Caco-2 (cell line): Measurements from ENCODE around the gene RTN3. TPM values are rescaled to one million over a fixed set of nuclear protein-coding genes. Genes with fewer than 3 reads are reported as not detected.

Source experiments
- BruUV-seq: library from RNA; stranded (reverse); fragments of 400-500 nt; replicated peaks from 2 replicates; lab custom pipeline; 2021; lab: Mats Ljungman, UMichigan
- CTCF ChIA-PET: fragments of 300-600 bp; sonication (Branson Sonifier 250); formaldehyde crosslinking; loops from one replicate; lab custom pipeline; 2022; ENCODE audit warnings: antibody characterized with exemption; lab: Charles Lee
- POLR2A ChIA-PET: fragments of 300-600 bp; sonication (Branson Sonifier 250); formaldehyde crosslinking; loops from one replicate; lab custom pipeline; 2022; ENCODE audit warnings: antibody characterized with exemption; lab: Charles Lee
- DNase-seq, 2 experiments: peaks; one replicate each; pipeline versions ENCODE4 v3.0.0 to v3.0.0-alpha.2; 2020 to 2022
- H3K27me3 ChIP-seq: replicated peaks from 2 replicates; pipeline ENCODE4 v1.6.0; 2011; ENCODE audit warnings: low read length; ENCODE audit not compliant: control insufficient read depth, insufficient read depth
- H3K36me3 ChIP-seq: 2 replicates; pipeline ENCODE4 v1.5.1; 2011; ENCODE audit warnings: low read length; ENCODE audit not compliant: control insufficient read depth, insufficient read depth
- H3K4me1 ChIP-seq: fragments of 250-450 bp; sonication (Bioruptor Pico); 2 replicates; pipeline ENCODE4 v1.5.1; 2020; ENCODE audit warnings: mild to moderate bottlenecking
- H3K4me3 ChIP-seq: 2 replicates; pipeline ENCODE4 v1.5.1; 2011; ENCODE audit warnings: low read depth, mild to moderate bottlenecking, control low read depth, low read length
- H3K9me3 ChIP-seq: fragments of 250-450 bp; sonication (Bioruptor Pico); 2 replicates; pipeline ENCODE4 v1.5.1; 2020; ENCODE audit warnings: mild to moderate bottlenecking, moderate library complexity
- H3K27ac Mint-ChIP-seq: one replicate; pipeline ENCODE4 v1.8.0; 2022; ENCODE audit warnings: mixed read lengths; ENCODE audit not compliant: unreplicated experiment
- H3K27me3 Mint-ChIP-seq: one replicate; pipeline ENCODE4 v1.8.0; 2022; ENCODE audit warnings: mixed read lengths; ENCODE audit not compliant: insufficient read depth, unreplicated experiment
- H3K36me3 Mint-ChIP-seq: one replicate; pipeline ENCODE4 v1.8.0; 2022; ENCODE audit warnings: mild to moderate bottlenecking, mixed read lengths; ENCODE audit not compliant: insufficient read depth, unreplicated experiment
- H3K4me1 Mint-ChIP-seq: one replicate; pipeline ENCODE4 v1.8.0; 2022; ENCODE audit warnings: low read depth, mixed read lengths; ENCODE audit not compliant: unreplicated experiment
- H3K4me3 Mint-ChIP-seq: one replicate; pipeline ENCODE4 v1.8.0; 2022; ENCODE audit warnings: mild to moderate bottlenecking, moderate library complexity, mixed read lengths; ENCODE audit not compliant: unreplicated experiment
- H3K9me3 Mint-ChIP-seq: one replicate; pipeline ENCODE4 v1.8.0; 2022; ENCODE audit warnings: mixed read lengths; ENCODE audit not compliant: unreplicated experiment
- CTCF ChIP-seq, 2 experiments: fragments of 200-600 bp in 1 of 2; IDR thresholded peaks; 1 replicate in 1 of 2; 2 replicates in 1 of 2; pipeline versions ENCODE4 v1.5.1 to v1.8.0; 2011 to 2022; ENCODE audit warnings: antibody characterized with exemption in 1 of 2, control low read depth in 1 of 2, inconsistent platforms in 1 of 2, low read depth in 1 of 2, low read length in 1 of 2, mild to moderate bottlenecking in 1 of 2, moderate library complexity in 1 of 2; ENCODE audit not compliant: insufficient read depth in 1 of 2, severe bottlenecking in 1 of 2, unreplicated experiment in 1 of 2
- intact Hi-C: fragments of 100-400 bp; cut with micrococcal nuclease; formaldehyde crosslinking; loops from one replicate; pipeline ENCODE4 v1.10.0; 2022; ENCODE audit not compliant: unreplicated experiment
- total RNA-seq: library from RNA; stranded (reverse); gene quantifications from 2 replicates; pipeline ENCODE4 v1.2.3, GENCODE V29; 2022

The RTN3 gene
- total RNA-seq, 1 experiment from 2014 or later = 179 TPM

DNA sequence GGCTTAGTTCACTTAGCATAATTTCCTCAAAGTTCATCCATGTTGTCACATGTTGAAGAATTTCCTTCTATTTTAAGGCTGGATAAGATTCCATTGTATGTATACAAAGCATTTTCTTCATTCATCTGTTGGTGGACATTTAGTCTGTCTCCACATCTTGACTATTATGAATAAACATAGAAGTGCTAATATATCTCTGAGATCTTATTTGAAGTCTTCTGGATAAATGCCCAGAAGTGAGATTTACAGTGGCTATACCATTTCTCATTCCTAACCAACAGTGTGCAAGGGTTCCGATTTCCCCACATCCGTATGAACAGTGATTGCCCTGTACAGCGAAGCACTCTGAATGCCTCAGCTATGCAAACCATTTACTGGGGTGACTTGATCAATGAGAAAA lies 93.9 kb downstream of the RTN3 start:
- no peak for DNase-seq
- CTCF ChIA-PET = interaction anchor here (0.7 kb wide), 1 partner anchor 39 kb away, joined by 3 read pairs; no protein-coding TSS in a partner anchor
- H3K9me3 Mint-ChIP-seq = no peaks in the 10 kb centered on the region
- no peaks in the 10 kb centered on the region for H3K36me3 Mint-ChIP-seq
- no TSS peak for BruUV-seq
- no peaks in the 10 kb centered on the region for H3K27me3 ChIP-seq
- H3K4me3 Mint-ChIP-seq = no peak overlapping the region
- no peak overlapping the region for H3K27ac Mint-ChIP-seq
- H3K9me3 ChIP-seq = no peaks in the 10 kb centered on the region
- peaks cover 30% of the 10 kb centered on the region for H3K4me1 Mint-ChIP-seq
- TF ChIP-seq CTCF (IDR thresholded peaks at IDR 0.05; ENCODE audit: insufficient read depth in 1 of 2, low read depth in 1 of 2, low read length in 1 of 2, severe bottlenecking in 1 of 2, unreplicated experiment in 1 of 2) = no peak
- POLR2A ChIA-PET = no interaction called here
- no peaks in the 10 kb centered on the region for H3K36me3 ChIP-seq
- peaks cover 21% of the 10 kb centered on the region for H3K4me1 ChIP-seq
- no peaks in the 10 kb centered on the region for H3K27me3 Mint-ChIP-seq
- intact Hi-C loops = no loop called here
- no peak overlapping the region for H3K4me3 ChIP-seq

DNA sequence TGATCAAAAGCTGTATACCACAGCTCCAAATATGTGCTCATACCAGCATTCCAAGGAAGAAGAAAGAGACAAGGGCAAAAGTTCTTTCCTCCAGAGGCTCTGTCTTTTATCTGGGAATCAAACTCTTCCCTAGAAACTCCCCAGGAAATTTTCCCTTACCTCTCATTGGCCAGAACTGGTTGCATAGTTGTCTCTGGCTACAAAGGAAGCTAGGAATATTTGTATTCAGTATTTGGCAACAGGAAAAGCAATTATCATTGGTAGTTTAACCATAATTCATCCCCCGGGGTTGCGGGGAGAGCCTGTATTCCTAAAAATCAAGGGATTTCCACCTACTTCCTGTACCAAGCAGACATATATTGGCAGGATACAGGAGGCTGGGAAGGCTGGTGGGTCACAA lies 97.7 kb downstream of the RTN3 start:
- Mint-ChIP-seq H3K4me3 (peak overlapping the region; percentile 0), H3K27me3 (no peaks in the 10 kb centered on the region), H3K27ac (no peak overlapping the region), H3K9me3 (no peaks in the 10 kb centered on the region), H3K36me3 (no peaks in the 10 kb centered on the region), H3K4me1 (peaks cover 21% of the 10 kb centered on the region)
- intact Hi-C loops = no loop called here
- Histone ChIP-seq H3K4me1 (peaks cover 29% of the 10 kb centered on the region), H3K36me3 (no peaks in the 10 kb centered on the region), H3K27me3 (no peaks in the 10 kb centered on the region), H3K9me3 (no peaks in the 10 kb centered on the region), H3K4me3 (no peak overlapping the region)
- TF ChIP-seq CTCF (IDR thresholded peaks at IDR 0.05; ENCODE audit: insufficient read depth in 1 of 2, low read depth in 1 of 2, low read length in 1 of 2, severe bottlenecking in 1 of 2, unreplicated experiment in 1 of 2) = no peak
- BruUV-seq = no TSS peak
- DNase-seq = peak in 1 of 2 experiments; percentile 27
- CTCF ChIA-PET = interaction anchor here (0.6 to 1.3 kb wide), 7 partner anchors 11 to 79 kb away, joined by 3 to 5 read pairs (median 3); partner anchors contain the start of gene ZFTA
- POLR2A ChIA-PET = no interaction called here

DNA sequence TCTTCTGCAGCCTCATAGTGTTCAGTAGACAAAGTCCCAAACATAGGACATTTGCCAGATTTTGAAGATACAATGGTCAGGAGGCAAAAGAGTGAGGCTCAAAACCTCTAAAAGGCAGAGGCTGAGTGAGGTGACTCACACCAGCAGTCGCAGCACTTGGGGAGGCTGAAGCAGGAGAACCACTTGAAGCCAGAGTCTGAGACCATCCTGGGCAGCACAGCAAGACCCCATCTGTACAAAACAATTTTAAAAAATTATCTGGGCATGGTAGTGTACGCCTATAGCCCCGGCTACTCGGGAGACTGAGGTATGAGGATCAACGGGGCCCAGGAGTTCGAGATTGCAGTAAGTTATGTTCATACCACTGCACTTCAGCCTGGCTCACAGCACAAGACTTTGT lies 101.4 kb downstream of the RTN3 start:
- Mint-ChIP-seq H3K27me3 (no peaks in the 10 kb centered on the region), H3K9me3 (no peaks in the 10 kb centered on the region), H3K4me3 (no peak overlapping the region), H3K36me3 (no peaks in the 10 kb centered on the region), H3K4me1 (peaks cover 23% of the 10 kb centered on the region), H3K27ac (no peak overlapping the region)
- no peak for DNase-seq
- no peak for TF ChIP-seq CTCF (IDR thresholded peaks at IDR 0.05; ENCODE audit: insufficient read depth in 1 of 2, low read depth in 1 of 2, low read length in 1 of 2, severe bottlenecking in 1 of 2, unreplicated experiment in 1 of 2)
- POLR2A ChIA-PET = no interaction called here
- H3K4me1 ChIP-seq = peaks cover 34% of the 10 kb centered on the region
- no TSS peak for BruUV-seq
- no peaks in the 10 kb centered on the region for H3K9me3 ChIP-seq
- CTCF ChIA-PET = interaction anchor here (0.6 kb wide), 1 partner anchor 976 kb away, joined by 4 read pairs; no protein-coding TSS in a partner anchor
- intact Hi-C loops = no loop called here
- no peaks in the 10 kb centered on the region for H3K27me3 ChIP-seq
- H3K36me3 ChIP-seq = no peaks in the 10 kb centered on the region
- no peak overlapping the region for H3K4me3 ChIP-seq
